Stimulated activated CD4-positive, alpha-beta T cell treated with anti-CD3 and anti-CD28 coated beads, Interleukin-2, amount 100 ng/mL, for 48 hours (primary cell): ENCODE data around the gene PSMA3.

Experiments used
- DNase-seq, 2 donors: peaks; one replicate each; pipeline ENCODE4 v3.0.0-alpha.2; 2020

The PSMA3 gene

DNA sequence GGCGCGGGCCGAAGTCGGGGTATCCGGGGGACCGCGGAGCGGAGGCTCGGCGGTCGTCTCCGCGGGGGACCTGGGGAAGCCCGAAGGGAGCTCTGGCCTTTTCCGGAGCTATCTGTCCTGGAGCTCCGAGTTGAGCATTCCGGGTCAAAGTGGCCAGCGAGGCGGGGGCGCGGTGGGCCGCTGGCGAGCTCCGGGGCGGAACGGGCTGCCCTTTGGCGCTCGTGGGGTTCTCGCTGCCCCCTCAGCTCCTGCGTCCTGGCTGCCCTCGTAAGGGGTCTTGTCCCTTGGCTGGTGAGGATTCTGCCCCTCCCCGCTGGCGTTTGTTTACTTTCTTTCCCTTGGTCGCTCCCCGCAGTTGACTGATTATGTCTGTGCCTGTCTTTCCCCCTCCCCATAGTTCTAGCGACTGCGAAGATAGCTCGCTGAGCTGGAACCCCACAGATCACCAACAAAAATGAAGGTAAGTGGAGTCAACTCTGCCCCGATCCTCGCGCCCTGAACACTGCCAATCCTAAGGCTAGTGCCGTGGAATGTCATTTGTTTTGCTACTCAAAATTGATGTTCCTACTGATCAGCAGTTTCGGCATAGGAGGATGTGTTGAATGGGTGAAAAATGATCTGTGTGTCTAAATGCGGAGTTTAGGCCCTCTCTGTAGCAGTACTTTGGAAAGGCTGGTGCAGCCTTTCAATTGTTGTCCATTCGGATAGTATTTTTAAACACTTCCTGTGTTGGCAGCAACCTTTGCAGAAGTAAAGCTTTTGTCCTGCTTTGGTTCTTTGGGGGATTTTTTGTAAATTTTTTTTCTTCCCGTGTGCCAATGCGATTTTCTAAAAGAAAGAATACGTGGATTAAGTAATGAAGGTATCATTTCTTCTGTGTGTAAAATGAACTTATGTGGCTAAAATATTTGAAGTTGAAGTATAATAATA is 55.0 kb downstream of the PSMA3 start:
- DNase-seq = peak in 1 of 2 donors; percentile 6

DNA sequence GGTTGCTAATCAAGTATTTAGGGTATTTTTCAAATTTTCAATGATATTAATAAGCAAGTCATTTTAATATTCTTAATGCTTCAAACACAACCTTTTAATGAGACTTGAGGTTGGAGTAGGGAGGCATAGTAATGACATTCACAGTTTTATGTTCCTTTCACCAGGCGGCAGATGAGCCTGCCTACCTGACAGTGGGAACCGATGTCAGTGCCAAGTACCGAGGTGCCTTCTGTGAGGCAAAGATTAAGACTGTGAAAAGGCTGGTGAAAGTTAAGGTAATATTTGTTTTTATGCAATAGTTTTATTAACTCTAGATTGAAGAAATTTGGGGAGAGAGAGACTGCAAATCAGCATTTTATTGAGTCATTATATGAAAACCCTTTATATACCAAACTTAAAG is 56.8 kb downstream of the PSMA3 start:
- no peak for DNase-seq

DNA sequence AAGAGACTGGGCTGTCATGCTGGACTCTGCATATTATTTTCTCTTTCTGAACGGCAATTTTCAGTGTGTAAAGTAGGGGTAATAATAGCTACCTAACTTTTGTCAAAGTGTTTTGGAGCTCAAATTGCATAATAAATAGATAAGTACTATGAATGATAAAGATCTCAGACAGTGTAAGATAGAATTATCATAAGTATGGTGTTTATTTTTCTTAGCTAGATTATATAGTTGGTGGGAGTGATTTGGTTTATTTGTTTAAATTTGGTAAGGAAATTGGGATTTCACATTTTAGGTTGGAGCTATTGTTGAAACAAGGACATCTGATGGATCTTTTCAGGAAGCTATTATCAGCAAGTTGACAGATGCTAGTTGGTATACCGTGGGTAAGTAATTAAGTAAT is 61.1 kb downstream of the PSMA3 start:
- no peak for DNase-seq

- no peak for DNase-seq
These were observed 63.1 kb downstream of the PSMA3 start for GRCh38 chr14:58307597-58308316.

GRCh38 chr14:58309086-58309485 is 64.4 kb downstream of the PSMA3 start:
- no peak for DNase-seq

DNA sequence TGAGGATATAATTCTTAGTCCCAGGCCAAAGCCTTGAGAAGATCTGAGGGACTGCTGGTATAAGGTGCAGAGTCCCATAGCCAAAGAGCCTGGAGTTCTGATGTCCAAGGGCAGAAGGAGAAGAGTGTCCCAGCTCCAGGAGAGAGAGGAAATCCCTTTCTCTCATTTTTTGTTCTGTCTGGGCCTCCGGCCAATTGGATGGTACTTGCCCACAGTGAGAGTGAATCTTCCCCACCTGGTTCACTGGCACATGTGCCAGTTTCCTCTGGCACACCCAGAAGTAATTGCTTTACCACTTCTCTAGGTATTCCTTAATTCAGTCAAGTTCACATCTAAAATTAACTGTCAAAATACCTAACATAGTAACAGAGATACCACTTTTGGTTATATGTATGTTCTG is 69.1 kb downstream of the PSMA3 start:
- DNase-seq = no peak

GRCh38 chr14:58315606-58316005 is 71.0 kb downstream of the PSMA3 start:
- DNase-seq = no peak
